PC-3 (cell line): ENCODE measurements around the gene PSMC6. TPM values are rescaled to one million over a fixed set of nuclear protein-coding genes. Genes with fewer than 3 reads are reported as not detected.
A peak's percentile ranks its signal among the peaks of the same experiment; 100 is the strongest.

Experiments used
- ATAC-seq: fragments of 200-7000 bp; cut with Tn5 transposase; 2 replicates; pipeline ENCODE4 v1.9.1; 2020; ENCODE audit warnings: mild to moderate bottlenecking, moderate library complexity
- BruUV-seq: library from RNA; stranded (reverse); fragments of 400-500 nt; replicated peaks from 2 replicates; lab custom pipeline; 2021; lab: Mats Ljungman, UMichigan
- CTCF ChIA-PET: fragments of 300-600 bp; sonication (Branson Sonifier 250); formaldehyde crosslinking; loops from one replicate; lab custom pipeline; 2022; ENCODE audit warnings: antibody characterized with exemption; lab: Charles Lee
- POLR2A ChIA-PET: fragments of 300-600 bp; sonication (Branson Sonifier 250); formaldehyde crosslinking; loops from one replicate; lab custom pipeline; 2022; ENCODE audit warnings: antibody characterized with exemption; ENCODE audit not compliant: unreplicated experiment; lab: Charles Lee
- DNase-seq: peaks from one replicate; pipeline ENCODE4 v3.0.0-alpha.2; 2015
- H2AFZ ChIP-seq: fragments of 300-600 bp; sonication (generic); 2 replicates; pipeline ENCODE4 v1.6.0; 2016; ENCODE audit warnings: antibody characterized with exemption, low read length
- H3F3A ChIP-seq: fragments of 300-600 bp; sonication (generic); one replicate; pipeline ENCODE4 v1.6.0; 2017; ENCODE audit warnings: antibody characterized with exemption, low read length, control low read depth, mild to moderate bottlenecking; ENCODE audit not compliant: unreplicated experiment
- H3K27ac ChIP-seq: fragments of 300-600 bp; sonication (generic); 2 replicates; pipeline ENCODE4 v1.5.1; 2016; ENCODE audit warnings: mild to moderate bottlenecking, low read length
- H3K27me3 ChIP-seq: fragments of 300-600 bp; sonication (generic); 2 replicates; pipeline ENCODE4 v1.6.1; 2016; ENCODE audit warnings: low read length, mixed read lengths
- H3K36me3 ChIP-seq: fragments of 300-600 bp; sonication (generic); 2 replicates; pipeline ENCODE4 v1.6.1; 2016; ENCODE audit warnings: low read depth, mixed run types, low read length, mixed read lengths
- H3K4me1 ChIP-seq: fragments of 300-600 bp; sonication (generic); 2 replicates; pipeline ENCODE4 v1.5.1; 2016; ENCODE audit warnings: low read length; ENCODE audit not compliant: insufficient read depth
- H3K4me2 ChIP-seq: fragments of 300-600 bp; sonication (generic); 2 replicates; pipeline ENCODE4 v1.6.0; 2016; ENCODE audit warnings: low read length
- H3K4me3 ChIP-seq: fragments of 300-600 bp; sonication (generic); 2 replicates; pipeline ENCODE4 v1.5.1; 2016; ENCODE audit warnings: mild to moderate bottlenecking, low read length, mixed read lengths
- H3K79me2 ChIP-seq: fragments of 300-600 bp; sonication (generic); 2 replicates; pipeline ENCODE4 v1.6.1; 2017; ENCODE audit warnings: low read length, mixed read lengths
- H3K9ac ChIP-seq: fragments of 300-600 bp; sonication (generic); 2 replicates; pipeline ENCODE4 v1.6.0; 2016; ENCODE audit warnings: mild to moderate bottlenecking, low read length
- H3K9me2 ChIP-seq: fragments of 300-600 bp; sonication (generic); replicated peaks from 2 replicates; pipeline ENCODE4 v1.6.1; 2016; ENCODE audit warnings: mixed run types, low read length, mixed read lengths
- H3K9me3 ChIP-seq: fragments of 300-600 bp; sonication (generic); 2 replicates; pipeline ENCODE4 v1.6.1; 2016; ENCODE audit warnings: low read length, mixed read lengths
- H4K20me1 ChIP-seq: fragments of 300-600 bp; sonication (generic); 2 replicates; pipeline ENCODE4 v1.6.1; 2016; ENCODE audit warnings: low read length, mixed read lengths
- CTCF ChIP-seq: fragments of 300-600 bp; sonication (generic); conservative IDR thresholded peaks from 2 replicates; pipeline ENCODE4 v1.5.1; 2017; ENCODE audit warnings: antibody characterized with exemption, low read depth, mild to moderate bottlenecking, low read length
- EZH2 ChIP-seq: fragments of 300-600 bp; sonication (generic); IDR thresholded peaks from one replicate; pipeline ENCODE4 v1.6.1; 2017; ENCODE audit warnings: antibody characterized with exemption, mild to moderate bottlenecking, low read length; ENCODE audit not compliant: unreplicated experiment
- EZH2phosphoT487 ChIP-seq: fragments of 300-600 bp; sonication (generic); IDR thresholded peaks from 2 replicates; pipeline ENCODE4 v1.6.1; 2018; ENCODE audit warnings: mild to moderate bottlenecking, antibody characterized with exemption, low read length, borderline replicate concordance
- intact Hi-C: fragments of 100-400 bp; cut with micrococcal nuclease; formaldehyde crosslinking; loops from 2 replicates; pipeline ENCODE4 v1.9.0; 2023
- total RNA-seq: library from RNA; depleted of rRNA; stranded (reverse); fragments of >200 nt; gene quantifications from 2 replicates; pipeline ENCODE4 v1.2.3, GENCODE V29; 2014

The PSMC6 gene
- total RNA-seq, 1 experiment from 2014 or later = 232 TPM

DNA sequence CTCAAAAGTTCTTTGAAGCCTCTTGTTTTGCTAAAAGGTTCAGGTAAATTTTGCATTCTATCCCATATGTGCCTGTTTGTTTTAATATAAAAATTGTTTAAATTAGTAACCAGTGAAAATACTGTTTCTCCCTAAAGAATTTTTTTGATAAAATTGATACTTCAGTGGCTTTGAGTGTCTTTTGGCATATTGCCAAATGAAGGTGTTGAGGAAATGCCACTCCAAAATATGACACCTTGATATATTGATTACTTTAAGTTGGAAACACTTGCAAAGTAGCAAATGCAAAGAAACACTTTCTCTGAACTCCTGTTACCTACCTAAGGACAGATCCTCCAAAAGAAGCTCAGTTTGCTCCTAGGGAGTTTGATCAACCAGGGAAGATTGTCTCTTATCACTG, 31.4 kb downstream of the PSMC6 start:
- Histone ChIP-seq H3K9ac (no peak overlapping the region), H3K4me1 (peaks cover 12% of the 10 kb centered on the region), H3K9me3 (no peaks in the 10 kb centered on the region), H3K9me2 (no peaks in the 10 kb centered on the region), H2AFZ (no peak overlapping the region), H3K36me3 (no peaks in the 10 kb centered on the region), H4K20me1 (no peaks in the 10 kb centered on the region), H3K4me2 (no peak overlapping the region), H3K27ac (no peak overlapping the region), H3K4me3 (no peak overlapping the region), H3K79me2 (peaks cover 76% of the 10 kb centered on the region), H3F3A (no peaks in the 10 kb centered on the region), H3K27me3 (no peaks in the 10 kb centered on the region)
- POLR2A ChIA-PET = no interaction called here
- DNase-seq (no peak), ATAC-seq (no peak)
- CTCF ChIA-PET = interaction anchor here (0.6 kb wide), 1 partner anchor 9 kb away, joined by 6 read pairs; the partner anchor contains the start of gene STYX
- TF ChIP-seq CTCF (no peak), EZH2 (no peak), EZH2phosphoT487 (no peak)
- no TSS peak for BruUV-seq
- intact Hi-C loops = no loop called here

DNA sequence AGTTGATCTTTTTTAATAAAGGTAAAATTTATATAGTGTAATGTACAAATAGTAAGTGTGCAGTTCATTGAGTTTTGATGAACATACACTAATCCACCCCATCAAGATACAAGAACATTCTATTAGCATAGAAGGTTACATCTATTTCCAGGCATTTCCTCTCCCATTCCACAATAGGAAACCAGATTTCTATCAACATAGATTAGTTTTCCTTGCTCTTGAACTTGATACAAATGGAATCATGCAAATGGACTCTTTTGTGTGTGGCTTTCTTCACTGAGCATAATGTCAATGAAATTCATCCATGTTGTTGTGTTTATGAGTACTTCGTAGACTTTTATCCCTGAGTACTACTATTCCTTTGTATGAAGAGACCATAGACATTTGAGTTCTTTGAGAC, 33.8 kb downstream of the PSMC6 start:
- Histone ChIP-seq H4K20me1 (no peaks in the 10 kb centered on the region), H3K9ac (no peak overlapping the region), H3F3A (no peaks in the 10 kb centered on the region), H3K4me3 (no peak overlapping the region), H3K9me2 (no peaks in the 10 kb centered on the region), H3K79me2 (peaks cover 69% of the 10 kb centered on the region), H3K4me1 (peaks cover 12% of the 10 kb centered on the region), H3K27me3 (no peaks in the 10 kb centered on the region), H3K4me2 (no peak overlapping the region), H3K9me3 (no peaks in the 10 kb centered on the region), H3K36me3 (0 out of 2 replicates have a peak, but pooled peaks cover 5% of the 10 kb centered on the region), H2AFZ (no peak overlapping the region), H3K27ac (no peak overlapping the region)
- ATAC-seq (no peak), DNase-seq (no peak)
- BruUV-seq = no TSS peak
- TF ChIP-seq EZH2phosphoT487 (no peak), EZH2 (no peak), CTCF (no peak)
- ChIA-PET POLR2A (no interaction called here), CTCF (no interaction called here)
- intact Hi-C loops = no loop called here

- H3K9me2 ChIP-seq = no peaks in the 10 kb centered on the region
- H2AFZ ChIP-seq = no peak overlapping the region
- peaks cover 12% of the 10 kb centered on the region for H3K4me1 ChIP-seq
- no TSS peak for BruUV-seq
- no peaks in the 10 kb centered on the region for H4K20me1 ChIP-seq
- H3K79me2 ChIP-seq = peaks cover 58% of the 10 kb centered on the region
- H3F3A ChIP-seq = no peaks in the 10 kb centered on the region
- H3K27ac ChIP-seq = peak overlapping the region; percentile 51
- intact Hi-C loops = no loop called here
- H3K36me3 ChIP-seq = peaks cover 10% of the 10 kb centered on the region; the same call in 1 of the 2 replicates
- H3K4me3 ChIP-seq = no peak overlapping the region
- H3K9me3 ChIP-seq = no peaks in the 10 kb centered on the region
- 0 out of 2 replicates have a peak overlapping the region, but pooled peaks have one; percentile 3 for H3K9ac ChIP-seq
- ChIA-PET CTCF (interaction anchor here (0.7 to 0.9 kb wide), 2 partner anchors 12 to 33 kb away, joined by 3 to 6 read pairs; partner anchors contain the start of gene STYX), POLR2A (interaction anchor here (0.5 to 0.7 kb wide), 5 partner anchors 19 to 40 kb away, joined by 3 to 11 read pairs (median 7); no protein-coding TSS in a partner anchor)
- TF ChIP-seq CTCF = no peak
- TF ChIP-seq EZH2 = no peak
- TF ChIP-seq EZH2phosphoT487 = no peak
- no peak for DNase-seq
- ATAC-seq = no peak
- H3K27me3 ChIP-seq = no peaks in the 10 kb centered on the region
- H3K4me2 ChIP-seq = peak overlapping the region; percentile 19
Observed at GRCh38 chr14:52741865-52742264, 34.9 kb downstream of the PSMC6 start.
